Neuronal stem cell (in vitro differentiated cells): Measurements from ENCODE around the gene ORAI2.

ENCODE experiments used
- DNase-seq: peaks from one replicate; pipeline ENCODE4 v3.0.0-alpha.2; 2013; ENCODE audit warnings: low spot score
- H2AFZ ChIP-seq: one replicate; pipeline ENCODE4 v1.6.1; 2013; ENCODE audit warnings: mild to moderate bottlenecking, low read length, inconsistent platforms
- H2AK5ac ChIP-seq: 2 replicates; pipeline ENCODE4 v1.6.1; 2013; ENCODE audit warnings: low read depth, mild to moderate bottlenecking, inconsistent platforms, low read length, moderate library complexity, mixed read lengths
- H2BK120ac ChIP-seq: 2 replicates; pipeline ENCODE4 v1.6.1; 2013; ENCODE audit warnings: low read depth, mild to moderate bottlenecking, inconsistent platforms, low read length, moderate library complexity, mixed read lengths
- H2BK12ac ChIP-seq: one replicate; pipeline ENCODE4 v1.6.1; 2013; ENCODE audit warnings: low read length, inconsistent platforms
- H2BK15ac ChIP-seq: 2 replicates; pipeline ENCODE4 v1.6.1; 2013; ENCODE audit warnings: mild to moderate bottlenecking, low read length, inconsistent platforms, mixed read lengths
- H2BK5ac ChIP-seq: one replicate; pipeline ENCODE4 v1.6.1; 2013; ENCODE audit warnings: inconsistent platforms, mild to moderate bottlenecking, low read length, moderate library complexity
- H3K14ac ChIP-seq: one replicate; pipeline ENCODE4 v1.6.1; 2013; ENCODE audit warnings: low read length, inconsistent platforms
- H3K18ac ChIP-seq: 2 replicates; pipeline ENCODE4 v1.6.1; 2013; ENCODE audit warnings: low read length, inconsistent platforms
- H3K23ac ChIP-seq: 2 replicates; pipeline ENCODE4 v1.6.1; 2013; ENCODE audit warnings: low read depth, mild to moderate bottlenecking, mixed read lengths, low read length, inconsistent platforms; ENCODE audit not compliant: poor library complexity
- H3K27ac ChIP-seq: replicated peaks from 3 replicates; pipeline ENCODE4 v1.5.1; 2013; ENCODE audit warnings: low read length, inconsistent platforms
- H3K27me3 ChIP-seq, 3 experiments: 2 replicates each; pipeline ENCODE4 v1.6.1; 2013; ENCODE audit warnings: low read length in 3 of 3, mild to moderate bottlenecking in 2 of 3, inconsistent platforms in 1 of 3, low read depth in 1 of 3, mixed read lengths in 1 of 3, moderate library complexity in 1 of 3; ENCODE audit not compliant: control insufficient read depth in 3 of 3, insufficient read depth in 3 of 3
- H3K36me3 ChIP-seq, 2 donors: replicated peaks in 1 of 2; 2 replicates each; pipeline ENCODE4 v1.6.1; 2013; ENCODE audit warnings: low read length in 2 of 2; ENCODE audit not compliant: control insufficient read depth in 2 of 2, insufficient read depth in 2 of 2
- H3K4ac ChIP-seq: 2 replicates; pipeline ENCODE4 v1.6.1; 2013; ENCODE audit warnings: inconsistent platforms, mild to moderate bottlenecking, low read length, moderate library complexity
- H3K4me1 ChIP-seq, 2 donors: 1 replicate in 1 of 2; 2 replicates in 1 of 2; pipeline ENCODE4 v1.6.1; 2013; ENCODE audit warnings: low read length in 2 of 2, low read depth in 1 of 2; ENCODE audit not compliant: control insufficient read depth in 2 of 2, insufficient read depth in 1 of 2
- H3K4me2 ChIP-seq: one replicate; pipeline ENCODE4 v1.6.1; 2013; ENCODE audit warnings: mild to moderate bottlenecking, low read length, inconsistent platforms; ENCODE audit not compliant: insufficient read depth, poor library complexity, severe bottlenecking
- H3K4me3 ChIP-seq, 2 donors: 2 replicates each; pipeline ENCODE4 v1.5.1; 2013; ENCODE audit warnings: low read length in 2 of 2, mild to moderate bottlenecking in 2 of 2, inconsistent platforms in 1 of 2, moderate library complexity in 1 of 2
- H3K79me1 ChIP-seq: one replicate; pipeline ENCODE4 v1.6.1; 2013; ENCODE audit warnings: low read depth, mild to moderate bottlenecking, inconsistent platforms, low read length, moderate library complexity
- H3K9ac ChIP-seq: one replicate; pipeline ENCODE4 v1.6.1; 2013; ENCODE audit warnings: mild to moderate bottlenecking, low read depth, low read length, inconsistent platforms; ENCODE audit not compliant: poor library complexity
- H3K9me3 ChIP-seq, 2 donors: replicated peaks in 1 of 2; 2 replicates each; pipeline versions ENCODE3 to v1.6.1; 2013; ENCODE audit warnings: low read length in 2 of 2, mild to moderate bottlenecking in 2 of 2, inconsistent platforms in 1 of 2, low read depth in 1 of 2, mixed read lengths in 1 of 2, moderate library complexity in 1 of 2; ENCODE audit not compliant: control insufficient read depth in 2 of 2, insufficient read depth in 1 of 2
- H4K8ac ChIP-seq: one replicate; pipeline ENCODE4 v1.6.1; 2013; ENCODE audit warnings: low read depth, mild to moderate bottlenecking, inconsistent platforms, low read length, moderate library complexity
- H4K91ac ChIP-seq: one replicate; pipeline ENCODE4 v1.6.1; 2013; ENCODE audit warnings: low read length, low read depth, mild to moderate bottlenecking, inconsistent platforms; ENCODE audit not compliant: poor library complexity
- WGBS, 2 donors: extraction: QIAGEN DNeasy Blood & Tissue Kit; methylation state at CpG; one replicate each; pipeline ENCODE4 v1.1.7; 2013; ENCODE audit warnings: missing lambda C conversion rate in 2 of 2, mixed read lengths in 1 of 2; ENCODE audit not compliant: insufficient read length in 2 of 2, insufficient replicate concordance in 1 of 2; ENCODE audit errors: extremely low coverage in 2 of 2; 5-methylcytosine and 5-hydroxymethylcytosine counted together

ORAI2 gene

GRCh38 chr7:102424787-102425218 lies 8.6 kb upstream of the ORAI2 start:
- Histone ChIP-seq H3K9me3 (no peaks in the 10 kb centered on the region), H3K27ac (no peak overlapping the region), H3K4me1 (peaks cover 0 to 5% of the 10 kb centered on the region in 2 donors), H3K4me3 (no peak overlapping the region), H3K79me1 (peaks cover 4% of the 10 kb centered on the region), H3K4me2 (no peak overlapping the region), H2AK5ac (no peak overlapping the region), H2BK12ac (no peak overlapping the region), H2BK15ac (no peak overlapping the region), H3K23ac (no peak overlapping the region), H3K9ac (no peak overlapping the region), H3K36me3 (peaks cover 31 to 73% of the 10 kb centered on the region in 2 donors), H2BK120ac (no peak overlapping the region), H3K14ac (no peak overlapping the region), H4K8ac (no peak overlapping the region), H2AFZ (no peak overlapping the region), H3K27me3 (no peaks in the 10 kb centered on the region), H3K4ac (no peak overlapping the region), H3K18ac (no peak overlapping the region), H2BK5ac (no peak overlapping the region), H4K91ac (no peak overlapping the region)
- no peak for DNase-seq
- no CpG with 5 or more reads among the region's 13 CpGs for WGBS, 2 donors

GRCh38 chr7:102425639-102426267 lies 7.6 kb upstream of the ORAI2 start:
- H3K18ac ChIP-seq: no peak overlapping the region
- H4K8ac ChIP-seq: no peak overlapping the region
- H2BK12ac ChIP-seq: no peak overlapping the region
- H3K9me3 ChIP-seq: no peaks in the 10 kb centered on the region
- no peak overlapping the region for H2BK120ac ChIP-seq
- H2BK15ac ChIP-seq: no peak overlapping the region
- H3K23ac ChIP-seq: no peak overlapping the region
- H3K4me2 ChIP-seq: no peak overlapping the region
- H3K27ac ChIP-seq: no peak overlapping the region
- H3K4me3 ChIP-seq: no peak overlapping the region
- H3K27me3 ChIP-seq: no peaks in the 10 kb centered on the region
- H3K4ac ChIP-seq: no peak overlapping the region
- H3K9ac ChIP-seq: no peak overlapping the region
- H2AFZ ChIP-seq: no peak overlapping the region
- DNase-seq: no peak
- H4K91ac ChIP-seq: no peak overlapping the region
- peaks cover 28 to 64% of the 10 kb centered on the region in 2 donors for H3K36me3 ChIP-seq
- peaks cover 0 to 5% of the 10 kb centered on the region in 2 donors for H3K4me1 ChIP-seq
- peaks cover 4% of the 10 kb centered on the region for H3K79me1 ChIP-seq
- H3K14ac ChIP-seq: no peak overlapping the region
- H2BK5ac ChIP-seq: no peak overlapping the region
- no CpG with 5 or more reads among the region's 25 CpGs for WGBS, 2 donors
- H2AK5ac ChIP-seq: no peak overlapping the region

GRCh38 chr7:102426268-102427018 lies 6.9 kb upstream of the ORAI2 start:
- Histone ChIP-seq H3K4me1 (peaks cover 2 to 5% of the 10 kb centered on the region in 2 donors), H3K4me2 (no peak overlapping the region), H2BK15ac (no peak overlapping the region), H4K91ac (no peak overlapping the region), H3K18ac (no peak overlapping the region), H4K8ac (no peak overlapping the region), H3K79me1 (peaks cover 5% of the 10 kb centered on the region), H3K4ac (no peak overlapping the region), H2BK120ac (no peak overlapping the region), H3K27me3 (no peaks in the 10 kb centered on the region), H3K14ac (no peak overlapping the region), H3K36me3 (peaks cover 24 to 57% of the 10 kb centered on the region in 2 donors), H3K9me3 (no peaks in the 10 kb centered on the region), H2AK5ac (no peak overlapping the region), H3K4me3 (no peak overlapping the region), H3K27ac (no peak overlapping the region), H2BK5ac (no peak overlapping the region), H3K9ac (no peak overlapping the region), H2BK12ac (no peak overlapping the region), H3K23ac (no peak overlapping the region), H2AFZ (no peak overlapping the region)
- WGBS, 2 donors: no CpG with 5 or more reads among the region's 16 CpGs
- DNase-seq: no peak

GRCh38 chr7:102427019-102427405 lies 6.4 kb upstream of the ORAI2 start:
- Histone ChIP-seq H3K14ac (no peak overlapping the region), H2BK12ac (no peak overlapping the region), H3K9ac (no peak overlapping the region), H3K4ac (no peak overlapping the region), H4K91ac (no peak overlapping the region), H3K4me3 (no peak overlapping the region), H3K9me3 (no peaks in the 10 kb centered on the region), H3K23ac (no peak overlapping the region), H2AFZ (no peak overlapping the region), H3K4me2 (no peak overlapping the region), H3K79me1 (peaks cover 5% of the 10 kb centered on the region), H3K18ac (no peak overlapping the region), H3K27ac (no peak overlapping the region), H2BK120ac (no peak overlapping the region), H3K36me3 (peaks cover 21 to 51% of the 10 kb centered on the region in 2 donors), H2BK5ac (no peak overlapping the region), H3K4me1 (peaks cover 5 to 7% of the 10 kb centered on the region in 2 donors), H4K8ac (no peak overlapping the region), H2AK5ac (no peak overlapping the region), H3K27me3 (no peaks in the 10 kb centered on the region), H2BK15ac (no peak overlapping the region)
- DNase-seq: no peak
- no CpG with 5 or more reads among the region's 5 CpGs for WGBS, 2 donors
